Mucosa of descending colon (tissue), 3 donors: ENCODE measurements around the gene ENTPD2. TPM values are rescaled to one million over a fixed set of nuclear protein-coding genes. Genes with fewer than 3 reads are reported as not detected.

Experiments used
- ATAC-seq: fragments of 200-7000 bp; cut with Tn5 transposase; one replicate; pipeline ENCODE4 v1.9.1; 2020; ENCODE audit warnings: mild to moderate bottlenecking, moderate library complexity
- DNase-seq, 3 donors: peaks; one replicate each; pipeline ENCODE4 v3.0.0-alpha.2; 2020
- H3K36me3 ChIP-seq: fragments of 200-600 bp; one replicate; pipeline ENCODE4 v1.8.0; 2021; ENCODE audit warnings: low read depth, mild to moderate bottlenecking
- H3K4me1 ChIP-seq: fragments of 200-600 bp; one replicate; pipeline ENCODE4 v1.8.0; 2021; ENCODE audit warnings: low read depth, mild to moderate bottlenecking
- H3K4me3 ChIP-seq: fragments of 200-600 bp; one replicate; pipeline ENCODE4 v1.8.0; 2021; ENCODE audit warnings: mild to moderate bottlenecking
- H3K9me3 ChIP-seq: fragments of 200-600 bp; one replicate; pipeline ENCODE4 v1.8.0; 2021; ENCODE audit warnings: mild to moderate bottlenecking
- intact Hi-C, 2 donors: fragments of 100-400 bp; cut with DNase I in 1 of 2; cut with micrococcal nuclease in 1 of 2; formaldehyde crosslinking; loops; one replicate each; pipeline versions ENCODE4 v1.11.0 to v1.11.1; 2022; cut with DNase I, micrococcal nuclease
- total RNA-seq, 3 donors: library from RNA; stranded (reverse); fragmentation: NEBNext Ultra II Directional in 2 of 3; extraction: Animal tissue kit (Norgen Biotek cat#: 25700) in 2 of 3; gene quantifications; one replicate each; pipeline versions ENCODE4 v1.2.1 to v1.2.4, GENCODE V29; 2021 to 2023
- TF ChIP-seq, protein P1 (sequence below): fragments of 200-600 bp; IDR thresholded peaks from one replicate; pipeline ENCODE4 v1.8.0; 2022; ENCODE audit warnings: antibody characterized with exemption, mild to moderate bottlenecking
- donor health status: DM: no; HTN: no; CAD: no; lungs with moderate emphysema.
- donor health status: DM: no; HTN: no; CAD: no.
- donor health status: DM: no; HTN: yes; CAD: no.

ENTPD2 gene
- total RNA-seq, 3 donors from 2014 or later: 7.7 to 26.8 (median 10.7) TPM

GRCh38 chr9:137077758-137078693 lies 24.2 kb upstream of the ENTPD2 start:
- Histone ChIP-seq H3K9me3 (no peaks in the 10 kb centered on the region), H3K36me3 (no peaks in the 10 kb centered on the region), H3K4me1 (peaks cover 21% of the 10 kb centered on the region), H3K4me3 (peak overlapping the region; percentile 31)
- peak; percentile 66 to 84 (median 74) for DNase-seq
- TF ChIP-seq, protein P1, sequence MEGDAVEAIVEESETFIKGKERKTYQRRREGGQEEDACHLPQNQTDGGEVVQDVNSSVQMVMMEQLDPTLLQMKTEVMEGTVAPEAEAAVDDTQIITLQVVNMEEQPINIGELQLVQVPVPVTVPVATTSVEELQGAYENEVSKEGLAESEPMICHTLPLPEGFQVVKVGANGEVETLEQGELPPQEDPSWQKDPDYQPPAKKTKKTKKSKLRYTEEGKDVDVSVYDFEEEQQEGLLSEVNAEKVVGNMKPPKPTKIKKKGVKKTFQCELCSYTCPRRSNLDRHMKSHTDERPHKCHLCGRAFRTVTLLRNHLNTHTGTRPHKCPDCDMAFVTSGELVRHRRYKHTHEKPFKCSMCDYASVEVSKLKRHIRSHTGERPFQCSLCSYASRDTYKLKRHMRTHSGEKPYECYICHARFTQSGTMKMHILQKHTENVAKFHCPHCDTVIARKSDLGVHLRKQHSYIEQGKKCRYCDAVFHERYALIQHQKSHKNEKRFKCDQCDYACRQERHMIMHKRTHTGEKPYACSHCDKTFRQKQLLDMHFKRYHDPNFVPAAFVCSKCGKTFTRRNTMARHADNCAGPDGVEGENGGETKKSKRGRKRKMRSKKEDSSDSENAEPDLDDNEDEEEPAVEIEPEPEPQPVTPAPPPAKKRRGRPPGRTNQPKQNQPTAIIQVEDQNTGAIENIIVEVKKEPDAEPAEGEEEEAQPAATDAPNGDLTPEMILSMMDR: no peak
- peak; percentile 19 for ATAC-seq
- intact Hi-C loops: no loop called here

DNA sequence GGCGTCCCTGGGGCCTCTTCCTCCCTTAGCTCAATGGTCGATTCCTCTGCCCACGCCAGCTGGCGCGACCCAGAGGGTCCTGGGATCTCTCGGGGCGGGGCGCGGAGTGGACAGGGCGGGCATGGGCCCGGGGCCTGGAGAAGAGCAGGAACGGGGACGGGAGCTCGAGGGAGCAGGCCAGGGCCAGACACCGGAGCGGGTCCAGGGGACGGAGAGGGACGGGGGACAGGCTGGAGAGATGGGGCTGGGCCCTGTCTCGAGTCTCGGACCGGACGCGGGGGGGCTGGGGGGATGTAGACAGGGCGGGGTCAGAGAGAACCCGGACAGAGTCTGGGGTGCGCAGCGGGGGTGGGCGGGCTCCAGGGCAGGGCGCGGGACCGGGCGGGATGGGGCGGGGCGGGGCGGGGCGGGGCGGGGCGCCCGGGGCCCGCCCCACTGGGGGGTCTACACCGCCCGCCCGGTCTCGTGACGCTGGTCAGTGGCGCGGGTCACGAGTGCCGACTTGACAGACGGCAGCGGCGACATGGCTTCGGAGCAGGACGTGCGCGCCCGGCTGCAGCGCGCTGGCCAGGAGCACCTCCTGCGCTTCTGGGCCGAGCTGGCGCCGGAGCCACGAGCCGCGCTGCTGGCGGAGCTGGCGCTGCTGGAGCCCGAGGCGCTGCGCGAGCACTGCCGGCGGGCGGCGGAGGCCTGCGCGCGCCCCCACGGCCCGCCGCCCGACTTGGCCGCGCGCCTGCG lies 23.3 kb upstream of the ENTPD2 start, which contains the start of gene UAP1L1:
TSS of gene UAP1L1 (plus strand) at position 508 of the 738 bp plus-strand sequence. CDS start at position 524, 16 bp downstream.
- Histone ChIP-seq H3K4me3 (peak within 1 kb of the TSS; percentile 31), H3K4me1 (peaks cover 21% of the 10 kb centered on the region), H3K36me3 (no peaks in the 10 kb centered on the region), H3K9me3 (no peaks in the 10 kb centered on the region)
- TF ChIP-seq, protein P1: no peak
- DNase-seq (peak; percentile 79 to 91 (median 83)), ATAC-seq (peak; percentile 52)
- intact Hi-C loops: no loop called here

- H3K4me3 ChIP-seq: no peak overlapping the region
- H3K9me3 ChIP-seq: no peaks in the 10 kb centered on the region
- DNase-seq: no peak
- H3K36me3 ChIP-seq: no peaks in the 10 kb centered on the region
- intact Hi-C loops: no loop called here
- no peak for ATAC-seq
- peaks cover 21% of the 10 kb centered on the region for H3K4me1 ChIP-seq
- TF ChIP-seq, protein P1: no peak
Measured at GRCh38 chr9:137076636-137077009, 22.8 kb upstream of the ENTPD2 start.

GRCh38 chr9:137075275-137075775 lies 21.5 kb upstream of the ENTPD2 start:
- no peaks in the 10 kb centered on the region for H3K9me3 ChIP-seq
- ATAC-seq (no peak), DNase-seq (no peak)
- intact Hi-C loops: no loop called here
- H3K4me3 ChIP-seq: no peak overlapping the region
- peaks cover 29% of the 10 kb centered on the region for H3K4me1 ChIP-seq
- TF ChIP-seq, protein P1: no peak
- no peaks in the 10 kb centered on the region for H3K36me3 ChIP-seq

- no peak for ATAC-seq
- intact Hi-C loops: no loop called here
- TF ChIP-seq, protein P1: no peak
- Histone ChIP-seq H3K4me1 (peaks cover 29% of the 10 kb centered on the region), H3K4me3 (no peak overlapping the region), H3K36me3 (no peaks in the 10 kb centered on the region), H3K9me3 (no peaks in the 10 kb centered on the region)
- peak in 1 of 3 donors; percentile 61 for DNase-seq
Measured at GRCh38 chr9:137074657-137075274, 20.9 kb upstream of the ENTPD2 start.
